HEK293 (cell line): ENCODE results near the gene FKBP10.

Experiments used
- ATF2 ChIP-seq: fragments of 450-650 bp; formaldehyde crosslinking; IDR thresholded peaks from 2 replicates; pipeline ENCODE4 v1.5.1; 2016; ENCODE audit warnings: missing biosample characterization, missing genetic modification characterization, low read depth
- GLIS2 ChIP-seq: fragments of 450-650 bp; formaldehyde crosslinking; IDR thresholded peaks from 2 replicates; pipeline ENCODE4 v1.5.1; 2016; ENCODE audit warnings: missing biosample characterization, missing genetic modification characterization
- KLF7 ChIP-seq: fragments of 450-650 bp; formaldehyde crosslinking; IDR thresholded peaks from 2 replicates; pipeline ENCODE4 v1.5.1; 2016; ENCODE audit warnings: missing biosample characterization, missing genetic modification characterization, borderline replicate concordance
- KLF9 ChIP-seq: fragments of 450-650 bp; formaldehyde crosslinking; IDR thresholded peaks from 2 replicates; pipeline ENCODE4 v1.5.1; 2016; ENCODE audit warnings: missing biosample characterization, missing genetic modification characterization, low read depth
- MEIS1 ChIP-seq: sonication (generic); formaldehyde crosslinking; IDR thresholded peaks from 2 replicates; pipeline ENCODE4 v1.8.1; 2022; ENCODE audit warnings: missing genetic modification reagents, mild to moderate bottlenecking, borderline replicate concordance
- SCRT2 ChIP-seq: fragments of 450-650 bp; formaldehyde crosslinking; IDR thresholded peaks from 2 replicates; pipeline ENCODE4 v1.5.1; 2016; ENCODE audit warnings: missing biosample characterization, missing genetic modification characterization
- SP2 ChIP-seq: fragments of 450-650 bp; formaldehyde crosslinking; IDR thresholded peaks from 2 replicates; pipeline ENCODE4 v1.5.1; 2016; ENCODE audit warnings: missing biosample characterization, missing genetic modification characterization
- ZBTB7A ChIP-seq: fragments of 450-650 bp; formaldehyde crosslinking; IDR thresholded peaks from 2 replicates; pipeline ENCODE4 v1.5.1; 2016; ENCODE audit warnings: low read depth, missing biosample characterization, missing genetic modification characterization
- ZNF174 ChIP-seq: fragments of 450-650 bp; formaldehyde crosslinking; IDR thresholded peaks from 2 replicates; pipeline ENCODE4 v1.5.0; 2017; ENCODE audit warnings: missing biosample characterization, mild to moderate bottlenecking, missing genetic modification characterization
- ZNF175 ChIP-seq: fragments of 450-650 bp; formaldehyde crosslinking; IDR thresholded peaks from 2 replicates; pipeline ENCODE4 v1.5.1; 2016; ENCODE audit warnings: missing biosample characterization, missing genetic modification characterization
- ZNF202 ChIP-seq: fragments of 450-650 bp; formaldehyde crosslinking; IDR thresholded peaks from 2 replicates; pipeline ENCODE4 v1.5.1; 2016; ENCODE audit warnings: missing biosample characterization, missing genetic modification characterization, borderline replicate concordance
- ZNF274 ChIP-seq, 2 experiments: fragments of 200-500 bp in 1 of 2; fragments of 450-650 bp in 1 of 2; sonication (Bioruptor generic) in 1 of 2; formaldehyde crosslinking in 1 of 2; IDR thresholded peaks; 2 replicates each; pipeline versions ENCODE4 v1.5.1 to v1.6.1; 2014 to 2016; ENCODE audit warnings: borderline replicate concordance in 1 of 2, inconsistent platforms in 1 of 2, low read length in 1 of 2, missing biosample characterization in 1 of 2, missing genetic modification characterization in 1 of 2
- ZNF335 ChIP-seq: fragments of 450-650 bp; formaldehyde crosslinking; conservative IDR thresholded peaks from 2 replicates; pipeline ENCODE4 v1.5.1; 2016; ENCODE audit warnings: missing biosample characterization, missing genetic modification characterization
- ZNF518A ChIP-seq: fragments of 450-650 bp; formaldehyde crosslinking; conservative IDR thresholded peaks from 2 replicates; pipeline ENCODE4 v1.5.1; 2016; ENCODE audit warnings: low read depth, missing biosample characterization, missing genetic modification characterization
- ZNF561 ChIP-seq: fragments of 450-650 bp; IDR thresholded peaks from 2 replicates; pipeline ENCODE4 v1.5.1; 2018; ENCODE audit warnings: missing biosample characterization, missing genetic modification characterization, borderline replicate concordance
- ZNF596 ChIP-seq: fragments of 450-650 bp; IDR thresholded peaks from 2 replicates; pipeline ENCODE4 v1.5.0; 2018; ENCODE audit warnings: missing biosample characterization, mild to moderate bottlenecking, missing genetic modification characterization, moderate library complexity
- ZNF626 ChIP-seq: fragments of 450-650 bp; sonication (Bioruptor Pico); formaldehyde crosslinking; IDR thresholded peaks from 2 replicates; pipeline ENCODE4 v1.5.1; 2018; ENCODE audit warnings: missing biosample characterization, missing genetic modification characterization, inconsistent platforms
- ZNF629 ChIP-seq: fragments of 450-650 bp; formaldehyde crosslinking; IDR thresholded peaks from 2 replicates; pipeline ENCODE4 v1.5.1; 2017; ENCODE audit warnings: missing biosample characterization, missing genetic modification characterization
- ZNF677 ChIP-seq: fragments of 450-650 bp; IDR thresholded peaks from 2 replicates; pipeline ENCODE4 v1.5.0; 2018; ENCODE audit warnings: missing biosample characterization, mild to moderate bottlenecking, missing genetic modification characterization, moderate library complexity
- ZXDB ChIP-seq: fragments of 450-650 bp; formaldehyde crosslinking; IDR thresholded peaks from 2 replicates; pipeline ENCODE4 v1.5.1; 2016; ENCODE audit warnings: missing biosample characterization, missing genetic modification characterization
- TF ChIP-seq, protein P1 (sequence below): sonication (generic); formaldehyde crosslinking; IDR thresholded peaks from 2 replicates; pipeline ENCODE4 v1.8.1; 2022; ENCODE audit warnings: mild to moderate bottlenecking, moderate library complexity, missing genetic modification reagents
- TF ChIP-seq, protein P2 (sequence below): fragments of 450-650 bp; formaldehyde crosslinking; IDR thresholded peaks from 2 replicates; pipeline ENCODE4 v1.5.1; 2016; ENCODE audit warnings: missing biosample characterization, missing genetic modification characterization
- TF ChIP-seq, protein P3 (sequence below): fragments of 450-650 bp; formaldehyde crosslinking; IDR thresholded peaks from 2 replicates; pipeline ENCODE4 v1.5.1; 2016; ENCODE audit warnings: missing biosample characterization, missing genetic modification characterization
- TF ChIP-seq, protein P4 (sequence below): fragments of 450-650 bp; formaldehyde crosslinking; IDR thresholded peaks from 2 replicates; pipeline ENCODE4 v1.5.1; 2017; ENCODE audit warnings: missing biosample characterization, missing genetic modification characterization

Gene FKBP10

DNA sequence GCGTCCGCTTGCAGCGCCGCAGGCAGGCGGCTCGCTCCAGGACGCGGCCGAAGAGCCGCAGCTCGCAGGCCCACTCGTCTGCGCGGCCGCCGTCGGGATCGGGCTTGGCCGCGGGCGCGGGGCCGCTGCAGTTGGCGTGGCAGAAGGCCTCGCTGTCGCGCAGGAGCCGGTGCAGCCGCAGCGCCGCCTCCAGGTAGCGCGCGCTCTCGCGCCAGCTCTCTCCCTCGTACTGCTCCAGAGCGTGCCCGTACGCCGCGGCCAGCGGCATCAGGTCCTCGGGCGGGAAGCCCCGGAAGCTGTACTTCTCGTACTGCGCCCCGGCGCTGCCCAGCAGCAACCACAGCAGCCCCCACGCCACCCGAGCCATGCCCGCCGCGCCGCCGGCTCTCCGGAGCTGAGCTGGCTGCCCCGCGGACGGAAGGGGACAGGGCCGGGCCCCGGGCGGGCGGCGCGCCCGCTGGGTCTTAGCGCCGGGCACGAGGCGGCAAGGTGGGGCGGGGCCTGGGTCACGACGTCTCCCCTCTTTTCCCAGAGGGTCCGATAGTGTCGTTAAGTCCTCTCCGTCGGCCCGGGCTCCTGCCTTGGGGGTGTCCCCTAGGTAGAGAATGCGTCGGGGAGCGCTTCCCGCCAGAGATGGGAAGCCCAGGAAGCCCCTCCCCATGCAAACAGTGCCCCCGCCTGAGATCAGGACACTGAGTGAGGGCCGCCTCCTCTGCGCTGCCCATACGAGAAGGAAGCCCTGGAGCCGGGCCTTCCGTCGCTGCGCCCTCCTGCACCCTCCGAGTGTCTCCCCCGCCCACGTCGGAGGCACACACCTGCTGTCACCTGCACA, 1.0 kb upstream of the FKBP10 start, which contains the start of gene P3H4 (continued):
- TF ChIP-seq ZNF518A (tag by site-specific recombination) (no peak), SP2 (tag by site-specific recombination) (peak; percentile 78), ZBTB7A (tag by site-specific recombination) (peak; percentile 29; the same call in 1 of the 2 replicates), KLF7 (tag by site-specific recombination) (peak; percentile 51; the same call in 1 of the 2 replicates), ZNF175 (no peak), ZXDB (tag by site-specific recombination) (no peak), ZNF596 (tag by site-specific recombination) (0 out of 2 replicates have a peak, but pooled peaks have one; percentile 17), ZNF626 (tag by site-specific recombination) (no peak), SCRT2 (tag by site-specific recombination) (no peak), KLF9 (peak; percentile 64), ZNF629 (tag by site-specific recombination) (no peak; the same call in 1 of the 2 replicates), ZNF274 (IDR thresholded peaks at IDR 0.05; ENCODE audit: low read length) (no peak), ZNF274 (tag by site-specific recombination; IDR thresholded peaks at IDR 0.05; ENCODE audit: borderline replicate concordance) (no peak), ZNF335 (peak; percentile 91), MEIS1 (CRISPR knock-in tag) (no peak), ZNF202 (tag by site-specific recombination) (no peak), ZNF561 (tag by site-specific recombination) (peak; percentile 75; the same call in 1 of the 2 replicates), ZNF174 (tag by site-specific recombination) (no peak), GLIS2 (tag by site-specific recombination) (peak; percentile 94; the same call in 1 of the 2 replicates), ATF2 (tag by site-specific recombination) (no peak), ZNF677 (tag by site-specific recombination) (0 out of 2 replicates have a peak, but pooled peaks have one; percentile 21)
- TF ChIP-seq, protein P1, sequence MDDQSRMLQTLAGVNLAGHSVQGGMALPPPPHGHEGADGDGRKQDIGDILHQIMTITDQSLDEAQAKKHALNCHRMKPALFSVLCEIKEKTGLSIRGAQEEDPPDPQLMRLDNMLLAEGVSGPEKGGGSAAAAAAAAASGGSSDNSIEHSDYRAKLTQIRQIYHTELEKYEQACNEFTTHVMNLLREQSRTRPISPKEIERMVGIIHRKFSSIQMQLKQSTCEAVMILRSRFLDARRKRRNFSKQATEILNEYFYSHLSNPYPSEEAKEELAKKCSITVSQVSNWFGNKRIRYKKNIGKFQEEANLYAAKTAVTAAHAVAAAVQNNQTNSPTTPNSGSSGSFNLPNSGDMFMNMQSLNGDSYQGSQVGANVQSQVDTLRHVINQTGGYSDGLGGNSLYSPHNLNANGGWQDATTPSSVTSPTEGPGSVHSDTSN: peak; percentile 91
- TF ChIP-seq, protein P2, sequence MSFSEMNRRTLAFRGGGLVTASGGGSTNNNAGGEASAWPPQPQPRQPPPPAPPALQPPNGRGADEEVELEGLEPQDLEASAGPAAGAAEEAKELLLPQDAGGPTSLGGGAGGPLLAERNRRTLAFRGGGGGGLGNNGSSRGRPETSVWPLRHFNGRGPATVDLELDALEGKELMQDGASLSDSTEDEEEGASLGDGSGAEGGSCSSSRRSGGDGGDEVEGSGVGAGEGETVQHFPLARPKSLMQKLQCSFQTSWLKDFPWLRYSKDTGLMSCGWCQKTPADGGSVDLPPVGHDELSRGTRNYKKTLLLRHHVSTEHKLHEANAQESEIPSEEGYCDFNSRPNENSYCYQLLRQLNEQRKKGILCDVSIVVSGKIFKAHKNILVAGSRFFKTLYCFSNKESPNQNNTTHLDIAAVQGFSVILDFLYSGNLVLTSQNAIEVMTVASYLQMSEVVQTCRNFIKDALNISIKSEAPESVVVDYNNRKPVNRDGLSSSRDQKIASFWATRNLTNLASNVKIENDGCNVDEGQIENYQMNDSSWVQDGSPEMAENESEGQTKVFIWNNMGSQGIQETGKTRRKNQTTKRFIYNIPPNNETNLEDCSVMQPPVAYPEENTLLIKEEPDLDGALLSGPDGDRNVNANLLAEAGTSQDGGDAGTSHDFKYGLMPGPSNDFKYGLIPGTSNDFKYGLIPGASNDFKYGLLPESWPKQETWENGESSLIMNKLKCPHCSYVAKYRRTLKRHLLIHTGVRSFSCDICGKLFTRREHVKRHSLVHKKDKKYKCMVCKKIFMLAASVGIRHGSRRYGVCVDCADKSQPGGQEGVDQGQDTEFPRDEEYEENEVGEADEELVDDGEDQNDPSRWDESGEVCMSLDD: no peak; the same call in 1 of the 2 replicates
- TF ChIP-seq, protein P3, sequence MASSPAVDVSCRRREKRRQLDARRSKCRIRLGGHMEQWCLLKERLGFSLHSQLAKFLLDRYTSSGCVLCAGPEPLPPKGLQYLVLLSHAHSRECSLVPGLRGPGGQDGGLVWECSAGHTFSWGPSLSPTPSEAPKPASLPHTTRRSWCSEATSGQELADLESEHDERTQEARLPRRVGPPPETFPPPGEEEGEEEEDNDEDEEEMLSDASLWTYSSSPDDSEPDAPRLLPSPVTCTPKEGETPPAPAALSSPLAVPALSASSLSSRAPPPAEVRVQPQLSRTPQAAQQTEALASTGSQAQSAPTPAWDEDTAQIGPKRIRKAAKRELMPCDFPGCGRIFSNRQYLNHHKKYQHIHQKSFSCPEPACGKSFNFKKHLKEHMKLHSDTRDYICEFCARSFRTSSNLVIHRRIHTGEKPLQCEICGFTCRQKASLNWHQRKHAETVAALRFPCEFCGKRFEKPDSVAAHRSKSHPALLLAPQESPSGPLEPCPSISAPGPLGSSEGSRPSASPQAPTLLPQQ (tag by site-specific recombination): no peak
- TF ChIP-seq, protein P4, sequence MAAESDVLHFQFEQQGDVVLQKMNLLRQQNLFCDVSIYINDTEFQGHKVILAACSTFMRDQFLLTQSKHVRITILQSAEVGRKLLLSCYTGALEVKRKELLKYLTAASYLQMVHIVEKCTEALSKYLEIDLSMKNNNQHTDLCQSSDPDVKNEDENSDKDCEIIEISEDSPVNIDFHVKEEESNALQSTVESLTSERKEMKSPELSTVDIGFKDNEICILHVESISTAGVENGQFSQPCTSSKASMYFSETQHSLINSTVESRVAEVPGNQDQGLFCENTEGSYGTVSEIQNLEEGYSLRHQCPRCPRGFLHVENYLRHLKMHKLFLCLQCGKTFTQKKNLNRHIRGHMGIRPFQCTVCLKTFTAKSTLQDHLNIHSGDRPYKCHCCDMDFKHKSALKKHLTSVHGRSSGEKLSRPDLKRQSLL (tag by site-specific recombination): peak; percentile 85
